IMR-90 (cell line): Measurements from ENCODE around the gene SPATA33.
"Not testable (repeated sequence)": the region's sequence is repeated elsewhere in the genome, so short reads cannot be mapped to it uniquely, and the experiment has no call there.

Experiments
- CEBPB ChIP-seq: IDR thresholded peaks from 2 replicates; pipeline ENCODE4 v1.6.1; 2012; ENCODE audit warnings: low read depth, low read length, improper control_type of control experiment
- MXI1 ChIP-seq: IDR thresholded peaks from 2 replicates; pipeline ENCODE4 v1.6.1; 2012; ENCODE audit warnings: low read depth, mild to moderate bottlenecking, low read length, moderate library complexity, borderline replicate concordance
- TF ChIP-seq, protein P1 (sequence below): conservative IDR thresholded peaks from 2 replicates; pipeline ENCODE4 v1.5.1; 2012; ENCODE audit warnings: mild to moderate bottlenecking, low read depth, low read length, improper control_type of control experiment

GRCh38 chr16:89689621-89690020, 32.0 kb downstream of the SPATA33 start:
- not testable (repeated sequence) for TF ChIP-seq CEBPB, MXI1
- TF ChIP-seq, protein P1, sequence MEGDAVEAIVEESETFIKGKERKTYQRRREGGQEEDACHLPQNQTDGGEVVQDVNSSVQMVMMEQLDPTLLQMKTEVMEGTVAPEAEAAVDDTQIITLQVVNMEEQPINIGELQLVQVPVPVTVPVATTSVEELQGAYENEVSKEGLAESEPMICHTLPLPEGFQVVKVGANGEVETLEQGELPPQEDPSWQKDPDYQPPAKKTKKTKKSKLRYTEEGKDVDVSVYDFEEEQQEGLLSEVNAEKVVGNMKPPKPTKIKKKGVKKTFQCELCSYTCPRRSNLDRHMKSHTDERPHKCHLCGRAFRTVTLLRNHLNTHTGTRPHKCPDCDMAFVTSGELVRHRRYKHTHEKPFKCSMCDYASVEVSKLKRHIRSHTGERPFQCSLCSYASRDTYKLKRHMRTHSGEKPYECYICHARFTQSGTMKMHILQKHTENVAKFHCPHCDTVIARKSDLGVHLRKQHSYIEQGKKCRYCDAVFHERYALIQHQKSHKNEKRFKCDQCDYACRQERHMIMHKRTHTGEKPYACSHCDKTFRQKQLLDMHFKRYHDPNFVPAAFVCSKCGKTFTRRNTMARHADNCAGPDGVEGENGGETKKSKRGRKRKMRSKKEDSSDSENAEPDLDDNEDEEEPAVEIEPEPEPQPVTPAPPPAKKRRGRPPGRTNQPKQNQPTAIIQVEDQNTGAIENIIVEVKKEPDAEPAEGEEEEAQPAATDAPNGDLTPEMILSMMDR, result not testable (repeated sequence)
